Epidermal melanocyte (primary cell): ENCODE measurements around the gene H2AZ1.
"Not testable (repeated sequence)": the region's sequence is repeated elsewhere in the genome, so short reads cannot be mapped to it uniquely, and the experiment has no call there.

Experiments used
- DNase-seq: peaks from one replicate; pipeline ENCODE4 v3.0.0; 2011; ENCODE audit warnings: low spot score; ENCODE audit not compliant: insufficient read length

Gene H2AZ1

GRCh38 chr4:99949999-99950912, at the start of gene H2AZ1:
TSS of gene H2AZ1 (minus strand) at chr4:99950275. CDS start at chr4:99950170, 105 bp downstream.
- peak; percentile 97 for DNase-seq

- DNase-seq: peak; percentile 44
Observed at GRCh38 chr4:99998062-99998867, 48.2 kb upstream of the H2AZ1 start.

- no peak for DNase-seq
Observed at GRCh38 chr4:99991741-99992140, 41.7 kb upstream of the H2AZ1 start.

GRCh38 chr4:99987681-99988080, 37.6 kb upstream of the H2AZ1 start:
- no peak for DNase-seq

GRCh38 chr4:99986792-99987191, 36.7 kb upstream of the H2AZ1 start:
- no peak for DNase-seq

GRCh38 chr4:99983289-99983943, 33.3 kb upstream of the H2AZ1 start:
- no peak for DNase-seq

- no peak for DNase-seq
Observed at GRCh38 chr4:99979872-99980271, 29.8 kb upstream of the H2AZ1 start.

- DNase-seq: no peak
Observed at GRCh38 chr4:99971453-99972111, 21.5 kb upstream of the H2AZ1 start.

- no peak for DNase-seq
Observed at GRCh38 chr4:99968330-99968729, 18.3 kb upstream of the H2AZ1 start.

- no peak for DNase-seq
Observed at GRCh38 chr4:99966692-99967091, 16.6 kb upstream of the H2AZ1 start.

- peak; percentile 54 for DNase-seq
Observed at GRCh38 chr4:99965674-99966350, 15.7 kb upstream of the H2AZ1 start.

GRCh38 chr4:99965173-99965572, 15.1 kb upstream of the H2AZ1 start:
- DNase-seq: no peak

GRCh38 chr4:99961711-99962110, 11.6 kb upstream of the H2AZ1 start:
- DNase-seq: no peak

GRCh38 chr4:99960648-99961047, 10.6 kb upstream of the H2AZ1 start:
- no peak for DNase-seq

GRCh38 chr4:99958207-99958606, 8.1 kb upstream of the H2AZ1 start:
- not testable (repeated sequence) for DNase-seq

- no peak for DNase-seq
Observed at GRCh38 chr4:99950913-99951254, 809 bp upstream of the H2AZ1 start.

- DNase-seq: peak; percentile 77
Observed at GRCh38 chr4:99949034-99949998, 759 bp downstream of the H2AZ1 start.

GRCh38 chr4:99947608-99948007, 2.5 kb downstream of the H2AZ1 start:
- no peak for DNase-seq

- DNase-seq: no peak
Observed at GRCh38 chr4:99947190-99947578, 2.9 kb downstream of the H2AZ1 start.
